COLO668 (cell line): ENCODE data around the gene MB.

Experiments
- DNase-seq: peaks from one replicate; lab custom pipeline; 2025; ENCODE audit not compliant: unreplicated experiment; lab: John Stamatoyannopoulos, UW

Gene MB

GRCh38 chr22:35597692-35598395 lies 19.3 kb downstream of the MB start:
- DNase-seq, result no peak

- DNase-seq, result no peak
These were observed 20.3 kb downstream of the MB start for GRCh38 chr22:35596821-35597220.

GRCh38 chr22:35594686-35595085 lies 22.4 kb downstream of the MB start:
- DNase-seq, result no peak

- DNase-seq, result no peak
These were observed 23.1 kb downstream of the MB start for GRCh38 chr22:35593891-35594470.

GRCh38 chr22:35593071-35593890 lies 23.8 kb downstream of the MB start:
- DNase-seq, result no peak

- no peak for DNase-seq
These were observed 24.6 kb downstream of the MB start for GRCh38 chr22:35592418-35592967.

- no peak for DNase-seq
These were observed 25.3 kb downstream of the MB start for GRCh38 chr22:35591714-35592417.

- DNase-seq, result peak; percentile 17
These were observed 26.4 kb downstream of the MB start for GRCh38 chr22:35590634-35591295.

- no peak for DNase-seq
These were observed 27.4 kb downstream of the MB start for GRCh38 chr22:35589756-35590093.

GRCh38 chr22:35589071-35589755 lies 27.9 kb downstream of the MB start:
- DNase-seq, result no peak

- DNase-seq, result no peak
These were observed 29.2 kb downstream of the MB start for GRCh38 chr22:35587896-35588295.

- no peak for DNase-seq
These were observed 29.7 kb downstream of the MB start for GRCh38 chr22:35587447-35587870.

GRCh38 chr22:35586771-35587170 lies 30.4 kb downstream of the MB start:
- DNase-seq, result no peak

GRCh38 chr22:35582861-35583670 lies 34.1 kb downstream of the MB start:
- DNase-seq, result peak; percentile 58

GRCh38 chr22:35582218-35582860 lies 34.8 kb downstream of the MB start:
- no peak for DNase-seq

- no peak for DNase-seq
These were observed 36.1 kb downstream of the MB start for GRCh38 chr22:35581023-35581413.

GRCh38 chr22:35580351-35581022 lies 36.6 kb downstream of the MB start:
- DNase-seq, result no peak

- DNase-seq, result no peak
These were observed 38.1 kb downstream of the MB start for GRCh38 chr22:35578836-35579575.
